Neural cell (in vitro differentiated cells): ENCODE data around the gene EMC10. TPM values are rescaled to one million over a fixed set of nuclear protein-coding genes. Genes with fewer than 3 reads are reported as not detected.

Experiments
- H2AFZ ChIP-seq: fragments of 200-600, 300-800 bp; sonication (generic), shearing (Covaris generic); 2 replicates; pipeline ENCODE4 v1.6.0; 2014; ENCODE audit warnings: low read depth, mild to moderate bottlenecking, antibody characterized with exemption, low read length, moderate library complexity
- H3F3A ChIP-seq: fragments of 200-600 bp; shearing (Covaris generic); 2 replicates; pipeline ENCODE4 v1.6.1; 2016; ENCODE audit warnings: mild to moderate bottlenecking, moderate library complexity, mixed read lengths, antibody characterized with exemption, low read length; ENCODE audit not compliant: insufficient read depth, poor library complexity, severe bottlenecking
- H3K27ac ChIP-seq: fragments of 200-600, 300-800 bp; sonication (generic), shearing (Covaris generic); 2 replicates; pipeline ENCODE4 v1.5.1; 2014; ENCODE audit warnings: mild to moderate bottlenecking, low read length, moderate library complexity
- H3K27me3 ChIP-seq: fragments of 300-800, 200-600 bp; sonication (generic), shearing (Covaris generic); 2 replicates; pipeline ENCODE4 v1.6.0; 2014; ENCODE audit warnings: mild to moderate bottlenecking, low read depth, low read length, moderate library complexity; ENCODE audit not compliant: insufficient read depth
- H3K36me3 ChIP-seq: fragments of 300-800, 200-600 bp; sonication (generic), shearing (Covaris generic); 2 replicates; pipeline ENCODE4 v1.5.1; 2014; ENCODE audit warnings: mild to moderate bottlenecking, antibody characterized with exemption, low read length, moderate library complexity; ENCODE audit not compliant: insufficient read depth
- H3K4me2 ChIP-seq: fragments of 300-800, 200-600 bp; sonication (generic), shearing (Covaris generic); 2 replicates; pipeline ENCODE4 v1.6.0; 2014; ENCODE audit warnings: mild to moderate bottlenecking, low read length
- H3K4me3 ChIP-seq: fragments of 300-800, 200-600 bp; sonication (generic), shearing (Covaris generic); 2 replicates; pipeline ENCODE4 v1.5.1; 2014; ENCODE audit warnings: mild to moderate bottlenecking, low read length, moderate library complexity
- H3K79me2 ChIP-seq: fragments of 200-600 bp; shearing (Covaris generic); replicated peaks from 2 replicates; pipeline ENCODE4 v1.6.0; 2014; ENCODE audit warnings: mild to moderate bottlenecking, low read length, moderate library complexity; ENCODE audit not compliant: insufficient read depth
- H3K9ac ChIP-seq: fragments of 300-800, 200-600 bp; sonication (generic), shearing (Covaris generic); 2 replicates; pipeline ENCODE4 v1.6.1; 2016; ENCODE audit warnings: mild to moderate bottlenecking, low read length, mixed read lengths
- H3K9me2 ChIP-seq: fragments of 200-600 bp; shearing (Covaris generic); 2 replicates; pipeline ENCODE4 v1.6.1; 2016; ENCODE audit warnings: mild to moderate bottlenecking, low read length, mixed read lengths; ENCODE audit not compliant: insufficient read depth
- H3K9me3 ChIP-seq: fragments of 200-600, 300-800 bp; sonication (generic), shearing (Covaris generic); 2 replicates; pipeline ENCODE4 v1.6.1; 2016; ENCODE audit warnings: mild to moderate bottlenecking, mixed run types, low read length, moderate library complexity, mixed read lengths
- H4K20me1 ChIP-seq: fragments of 200-600 bp; shearing (Covaris generic); 2 replicates; pipeline ENCODE4 v1.6.1; 2016; ENCODE audit warnings: mild to moderate bottlenecking, mixed run types; ENCODE audit not compliant: insufficient read depth
- EP300 ChIP-seq: fragments of 450-650 bp; conservative IDR thresholded peaks from 2 replicates; pipeline ENCODE4 v1.6.1; 2014; ENCODE audit warnings: antibody characterized with exemption, mild to moderate bottlenecking, moderate library complexity; ENCODE audit not compliant: poor library complexity, severe bottlenecking
- EZH2 ChIP-seq: fragments of 200-600, 300-800 bp; shearing (Covaris generic), sonication (generic); IDR thresholded peaks from 2 replicates; pipeline ENCODE4 v1.6.1; 2014; ENCODE audit warnings: antibody characterized with exemption, low read length, borderline replicate concordance, mild to moderate bottlenecking; ENCODE audit not compliant: insufficient read depth, poor library complexity, severe bottlenecking
- MXI1 ChIP-seq: fragments of 450-650 bp; conservative IDR thresholded peaks from 2 replicates; pipeline ENCODE4 v1.6.1; 2014; ENCODE audit warnings: antibody characterized with exemption, mild to moderate bottlenecking; ENCODE audit not compliant: poor library complexity, severe bottlenecking
- POLR2AphosphoS5 ChIP-seq: IDR thresholded peaks from 2 replicates; pipeline ENCODE4 v1.6.1; 2012
- RAD21 ChIP-seq: fragments of 450-650 bp; conservative IDR thresholded peaks from 2 replicates; pipeline ENCODE4 v1.6.1; 2014; ENCODE audit warnings: antibody characterized with exemption, mild to moderate bottlenecking, moderate library complexity
- SMC3 ChIP-seq: fragments of 450-650 bp; conservative IDR thresholded peaks from 2 replicates; pipeline ENCODE4 v1.6.1; 2014; ENCODE audit warnings: antibody characterized with exemption, mild to moderate bottlenecking, moderate library complexity; ENCODE audit not compliant: poor library complexity
- TAF1 ChIP-seq: IDR thresholded peaks from 2 replicates; pipeline ENCODE4 v1.6.1; 2012; ENCODE audit warnings: low read depth
- polyA plus RNA-seq: library from polyadenylated mRNA; depleted of rRNA; stranded (reverse); fragments of >200 nt; gene quantifications from 2 replicates; pipeline ENCODE4 v1.2.3, GENCODE V29; 2014
- TF ChIP-seq, protein P1 (sequence below): fragments of 450-650 bp; IDR thresholded peaks from 2 replicates; pipeline ENCODE4 v1.5.1; 2014; ENCODE audit warnings: antibody characterized with exemption, mild to moderate bottlenecking, moderate library complexity; ENCODE audit not compliant: poor library complexity, severe bottlenecking
- TF ChIP-seq, protein P2 (sequence below): IDR thresholded peaks from 2 replicates; pipeline ENCODE4 v1.6.1; 2012; ENCODE audit warnings: borderline replicate concordance

Gene EMC10
- polyA plus RNA-seq, 1 donor from 2014 or later, result 233 TPM

DNA sequence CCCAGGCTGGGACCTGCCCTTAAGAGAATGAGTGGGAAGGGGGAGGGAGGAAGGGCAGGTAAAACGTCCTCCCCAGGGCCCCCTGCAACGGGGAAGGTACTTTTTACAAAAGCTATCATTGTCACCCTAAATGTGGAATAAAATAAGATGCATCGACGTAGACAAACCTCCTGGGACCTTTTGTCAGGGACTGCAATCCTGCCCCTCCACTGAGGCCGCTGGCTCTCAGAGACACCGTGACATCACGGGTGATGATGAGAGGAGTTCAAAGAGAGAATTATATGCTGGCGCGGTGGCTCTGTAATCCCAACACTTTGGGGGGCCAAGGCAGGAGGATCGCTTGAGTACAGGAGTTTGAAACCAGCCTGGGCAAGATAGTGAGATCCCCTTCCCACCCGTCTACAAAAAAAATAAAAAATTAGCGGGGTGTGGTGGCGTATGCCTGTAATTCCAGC lies 45.4 kb upstream of the EMC10 start:
- Histone ChIP-seq H3K27ac (no peak overlapping the region), H3K4me3 (peak overlapping the region; percentile 76), H3K27me3 (peaks cover 5% of the 10 kb centered on the region), H4K20me1 (no peaks in the 10 kb centered on the region), H3K4me2 (no peak overlapping the region), H3F3A (no peaks in the 10 kb centered on the region), H3K36me3 (no peaks in the 10 kb centered on the region), H3K9me3 (no peaks in the 10 kb centered on the region), H2AFZ (no peak overlapping the region), H3K79me2 (no peaks in the 10 kb centered on the region), H3K9me2 (no peaks in the 10 kb centered on the region), H3K9ac (peak overlapping the region; percentile 62)
- TF ChIP-seq EP300 (no peak), TAF1 (no peak), MXI1 (no peak), RAD21 (no peak), EZH2 (no peak), SMC3 (no peak), POLR2AphosphoS5 (no peak)
- TF ChIP-seq, protein P1, sequence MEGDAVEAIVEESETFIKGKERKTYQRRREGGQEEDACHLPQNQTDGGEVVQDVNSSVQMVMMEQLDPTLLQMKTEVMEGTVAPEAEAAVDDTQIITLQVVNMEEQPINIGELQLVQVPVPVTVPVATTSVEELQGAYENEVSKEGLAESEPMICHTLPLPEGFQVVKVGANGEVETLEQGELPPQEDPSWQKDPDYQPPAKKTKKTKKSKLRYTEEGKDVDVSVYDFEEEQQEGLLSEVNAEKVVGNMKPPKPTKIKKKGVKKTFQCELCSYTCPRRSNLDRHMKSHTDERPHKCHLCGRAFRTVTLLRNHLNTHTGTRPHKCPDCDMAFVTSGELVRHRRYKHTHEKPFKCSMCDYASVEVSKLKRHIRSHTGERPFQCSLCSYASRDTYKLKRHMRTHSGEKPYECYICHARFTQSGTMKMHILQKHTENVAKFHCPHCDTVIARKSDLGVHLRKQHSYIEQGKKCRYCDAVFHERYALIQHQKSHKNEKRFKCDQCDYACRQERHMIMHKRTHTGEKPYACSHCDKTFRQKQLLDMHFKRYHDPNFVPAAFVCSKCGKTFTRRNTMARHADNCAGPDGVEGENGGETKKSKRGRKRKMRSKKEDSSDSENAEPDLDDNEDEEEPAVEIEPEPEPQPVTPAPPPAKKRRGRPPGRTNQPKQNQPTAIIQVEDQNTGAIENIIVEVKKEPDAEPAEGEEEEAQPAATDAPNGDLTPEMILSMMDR, result no peak
- TF ChIP-seq, protein P2, sequence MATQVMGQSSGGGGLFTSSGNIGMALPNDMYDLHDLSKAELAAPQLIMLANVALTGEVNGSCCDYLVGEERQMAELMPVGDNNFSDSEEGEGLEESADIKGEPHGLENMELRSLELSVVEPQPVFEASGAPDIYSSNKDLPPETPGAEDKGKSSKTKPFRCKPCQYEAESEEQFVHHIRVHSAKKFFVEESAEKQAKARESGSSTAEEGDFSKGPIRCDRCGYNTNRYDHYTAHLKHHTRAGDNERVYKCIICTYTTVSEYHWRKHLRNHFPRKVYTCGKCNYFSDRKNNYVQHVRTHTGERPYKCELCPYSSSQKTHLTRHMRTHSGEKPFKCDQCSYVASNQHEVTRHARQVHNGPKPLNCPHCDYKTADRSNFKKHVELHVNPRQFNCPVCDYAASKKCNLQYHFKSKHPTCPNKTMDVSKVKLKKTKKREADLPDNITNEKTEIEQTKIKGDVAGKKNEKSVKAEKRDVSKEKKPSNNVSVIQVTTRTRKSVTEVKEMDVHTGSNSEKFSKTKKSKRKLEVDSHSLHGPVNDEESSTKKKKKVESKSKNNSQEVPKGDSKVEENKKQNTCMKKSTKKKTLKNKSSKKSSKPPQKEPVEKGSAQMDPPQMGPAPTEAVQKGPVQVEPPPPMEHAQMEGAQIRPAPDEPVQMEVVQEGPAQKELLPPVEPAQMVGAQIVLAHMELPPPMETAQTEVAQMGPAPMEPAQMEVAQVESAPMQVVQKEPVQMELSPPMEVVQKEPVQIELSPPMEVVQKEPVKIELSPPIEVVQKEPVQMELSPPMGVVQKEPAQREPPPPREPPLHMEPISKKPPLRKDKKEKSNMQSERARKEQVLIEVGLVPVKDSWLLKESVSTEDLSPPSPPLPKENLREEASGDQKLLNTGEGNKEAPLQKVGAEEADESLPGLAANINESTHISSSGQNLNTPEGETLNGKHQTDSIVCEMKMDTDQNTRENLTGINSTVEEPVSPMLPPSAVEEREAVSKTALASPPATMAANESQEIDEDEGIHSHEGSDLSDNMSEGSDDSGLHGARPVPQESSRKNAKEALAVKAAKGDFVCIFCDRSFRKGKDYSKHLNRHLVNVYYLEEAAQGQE, result no peak

DNA sequence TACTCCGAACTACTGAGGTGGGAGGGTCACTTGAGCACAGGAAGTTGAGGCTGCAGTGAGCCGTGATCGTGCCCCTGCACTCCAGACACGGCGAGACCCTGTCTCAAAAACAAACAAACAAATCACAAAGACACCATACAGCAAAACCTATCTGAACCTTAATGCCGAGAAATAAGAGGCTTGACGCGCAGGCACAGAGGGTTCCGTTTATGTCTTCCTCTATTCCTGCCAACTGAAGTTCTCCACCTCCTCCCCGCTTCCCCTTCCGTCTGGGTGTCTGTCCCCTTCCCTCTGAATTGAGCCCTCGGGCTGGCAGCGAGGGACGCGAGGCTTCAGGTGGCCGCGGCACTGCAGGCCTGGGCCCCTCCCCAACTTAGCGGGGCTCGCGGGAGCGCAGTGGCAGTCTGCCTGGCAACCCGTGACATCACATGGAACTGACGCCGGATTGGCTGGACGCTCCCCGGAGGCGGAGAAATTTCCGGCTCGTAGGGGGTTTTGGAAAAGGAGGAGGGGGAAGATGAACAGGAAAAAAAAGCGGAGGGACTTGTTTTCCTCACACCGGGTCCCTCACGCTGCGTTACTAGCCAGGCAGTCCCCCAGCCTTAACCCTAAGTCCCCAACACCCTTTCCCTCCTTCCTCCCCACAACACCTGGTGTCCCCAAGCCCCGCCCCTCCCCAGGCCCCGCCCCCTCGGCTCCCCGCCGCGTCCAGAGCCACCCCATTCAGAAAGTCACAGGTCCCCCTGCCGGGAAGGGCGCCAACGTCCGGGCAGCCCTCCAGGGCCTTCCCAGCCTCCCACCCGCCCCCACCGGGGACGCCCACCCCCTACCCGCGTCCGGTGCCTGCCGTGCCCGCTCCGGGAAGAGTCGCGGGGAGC lies 44.7 kb upstream of the EMC10 start:
- TF ChIP-seq POLR2AphosphoS5 (no peak), EP300 (no peak), EZH2 (no peak), MXI1 (no peak), RAD21 (no peak), TAF1 (no peak), SMC3 (no peak)
- TF ChIP-seq, protein P1, result no peak
- TF ChIP-seq, protein P2, result no peak
- no peaks in the 10 kb centered on the region for H3K9me2 ChIP-seq
- no peaks in the 10 kb centered on the region for H3K9me3 ChIP-seq
- H2AFZ ChIP-seq, result no peak overlapping the region
- no peaks in the 10 kb centered on the region for H3F3A ChIP-seq
- peak overlapping the region; percentile 62 for H3K9ac ChIP-seq
- no peaks in the 10 kb centered on the region for H3K79me2 ChIP-seq
- H3K36me3 ChIP-seq, result no peaks in the 10 kb centered on the region
- no peak overlapping the region for H3K4me2 ChIP-seq
- peaks cover 5% of the 10 kb centered on the region for H3K27me3 ChIP-seq
- no peaks in the 10 kb centered on the region for H4K20me1 ChIP-seq
- H3K4me3 ChIP-seq, result peak overlapping the region; percentile 76
- no peak overlapping the region for H3K27ac ChIP-seq
